Memory B cell (primary cell): ENCODE results near the gene ZIM2.

Experiments
- ATAC-seq: fragments of 150-1000 bp; cut with Tn5 transposase; 2 replicates; pipeline ENCODE4 v1.10.0; 2021; ENCODE audit warnings: low read depth, mild to moderate bottlenecking, moderate library complexity
- DNase-seq, 2 donors: peaks; one replicate each; pipeline ENCODE4 v3.0.0; 2022; ENCODE audit warnings: low spot score in 2 of 2
- H3K27ac Mint-ChIP-seq: one replicate; pipeline ENCODE4 v1.8.0; 2022; ENCODE audit warnings: mild to moderate bottlenecking, moderate library complexity, mixed read lengths
- H3K27me3 Mint-ChIP-seq: one replicate; pipeline ENCODE4 v1.8.0; 2022; ENCODE audit warnings: mixed read lengths
- H3K36me3 Mint-ChIP-seq: one replicate; pipeline ENCODE4 v1.8.0; 2022; ENCODE audit warnings: mild to moderate bottlenecking, mixed read lengths
- H3K4me1 Mint-ChIP-seq: one replicate; pipeline ENCODE4 v1.8.0; 2022; ENCODE audit warnings: mixed read lengths
- H3K4me3 Mint-ChIP-seq: one replicate; pipeline ENCODE4 v1.8.0; 2022; ENCODE audit warnings: mild to moderate bottlenecking, moderate library complexity, mixed read lengths
- H3K9me3 Mint-ChIP-seq: one replicate; pipeline ENCODE4 v1.8.0; 2022; ENCODE audit warnings: mixed read lengths

The ZIM2 gene

GRCh38 chr19:56840451-56841192, at the start of gene ZIM2, which contains the start of gene PEG3:
Gene ZIM2, minus strand, starts transcription at chr19:56840726. Its CDS starts 16,449 bp downstream, at chr19:56824277.
Gene PEG3, minus strand, starts transcription at chr19:56840726. Its CDS starts 16,071 bp downstream, at chr19:56824655.
- Mint-ChIP-seq H3K36me3 (peaks cover 5% of the 10 kb centered on the region), H3K27ac (no peak within 1 kb of the TSS), H3K27me3 (peaks cover 6% of the 10 kb centered on the region), H3K4me1 (no peaks in the 10 kb centered on the region), H3K4me3 (no peak within 1 kb of the TSS), H3K9me3 (peaks cover 15% of the 10 kb centered on the region)
- no peak for ATAC-seq
- no peak for DNase-seq

- Mint-ChIP-seq H3K27ac (no peak overlapping the region), H3K27me3 (peaks cover 3% of the 10 kb centered on the region), H3K9me3 (peaks cover 15% of the 10 kb centered on the region), H3K36me3 (peaks cover 4% of the 10 kb centered on the region), H3K4me3 (no peak overlapping the region), H3K4me1 (no peaks in the 10 kb centered on the region)
- DNase-seq: no peak
- ATAC-seq: no peak
These were observed 44.9 kb upstream of the ZIM2 start for GRCh38 chr19:56885173-56885985.

- peaks cover 3% of the 10 kb centered on the region for H3K27me3 Mint-ChIP-seq
- ATAC-seq (no peak), DNase-seq (no peak)
- peaks cover 16% of the 10 kb centered on the region for H3K9me3 Mint-ChIP-seq
- no peaks in the 10 kb centered on the region for H3K4me1 Mint-ChIP-seq
- no peak overlapping the region for H3K4me3 Mint-ChIP-seq
- H3K27ac Mint-ChIP-seq: no peak overlapping the region
- H3K36me3 Mint-ChIP-seq: peaks cover 4% of the 10 kb centered on the region
These were observed 43.9 kb upstream of the ZIM2 start for GRCh38 chr19:56884441-56884840.

GRCh38 chr19:56880592-56881190, 40.2 kb upstream of the ZIM2 start:
- peaks cover 13% of the 10 kb centered on the region for H3K9me3 Mint-ChIP-seq
- no peaks in the 10 kb centered on the region for H3K4me1 Mint-ChIP-seq
- DNase-seq (no peak), ATAC-seq (no peak)
- no peaks in the 10 kb centered on the region for H3K27me3 Mint-ChIP-seq
- no peak overlapping the region for H3K4me3 Mint-ChIP-seq
- no peak overlapping the region for H3K27ac Mint-ChIP-seq
- H3K36me3 Mint-ChIP-seq: peaks cover 6% of the 10 kb centered on the region

GRCh38 chr19:56877069-56877715, 36.7 kb upstream of the ZIM2 start:
- H3K4me3 Mint-ChIP-seq: no peak overlapping the region
- ATAC-seq (no peak), DNase-seq (no peak)
- H3K27me3 Mint-ChIP-seq: no peaks in the 10 kb centered on the region
- H3K27ac Mint-ChIP-seq: no peak overlapping the region
- peaks cover 8% of the 10 kb centered on the region for H3K36me3 Mint-ChIP-seq
- peaks cover 24% of the 10 kb centered on the region for H3K9me3 Mint-ChIP-seq
- no peaks in the 10 kb centered on the region for H3K4me1 Mint-ChIP-seq

- Mint-ChIP-seq H3K4me3 (no peak overlapping the region), H3K9me3 (peaks cover 25% of the 10 kb centered on the region), H3K4me1 (no peaks in the 10 kb centered on the region), H3K27me3 (no peaks in the 10 kb centered on the region), H3K36me3 (peaks cover 6% of the 10 kb centered on the region), H3K27ac (no peak overlapping the region)
- ATAC-seq (no peak), DNase-seq (no peak)
These were observed 35.2 kb upstream of the ZIM2 start for GRCh38 chr19:56875717-56876116.

- Mint-ChIP-seq H3K36me3 (peaks cover 6% of the 10 kb centered on the region), H3K4me3 (no peak overlapping the region)
These were observed 34.0 kb upstream of the ZIM2 start for GRCh38 chr19:56874530-56874929.

GRCh38 chr19:56873493-56873892, 33.0 kb upstream of the ZIM2 start:
- H3K36me3 Mint-ChIP-seq: peaks cover 6% of the 10 kb centered on the region
- H3K27ac Mint-ChIP-seq: no peak overlapping the region
- H3K4me1 Mint-ChIP-seq: no peaks in the 10 kb centered on the region
- no peak for DNase-seq
- no peak for ATAC-seq
- H3K27me3 Mint-ChIP-seq: no peaks in the 10 kb centered on the region
- H3K4me3 Mint-ChIP-seq: no peak overlapping the region
- peaks cover 23% of the 10 kb centered on the region for H3K9me3 Mint-ChIP-seq

More at GRCh38 chr19:56874530-56874929, 34.0 kb upstream of the ZIM2 start:
- peaks cover 23% of the 10 kb centered on the region for H3K9me3 Mint-ChIP-seq
- H3K27me3 Mint-ChIP-seq: no peaks in the 10 kb centered on the region
- H3K4me1 Mint-ChIP-seq: no peaks in the 10 kb centered on the region
- no peak overlapping the region for H3K27ac Mint-ChIP-seq
- no peak for DNase-seq
- no peak for ATAC-seq

GRCh38 chr19:56869886-56870285, 29.4 kb upstream of the ZIM2 start:
- Mint-ChIP-seq H3K27ac (no peak overlapping the region), H3K36me3 (peaks cover 4% of the 10 kb centered on the region), H3K27me3 (no peaks in the 10 kb centered on the region), H3K4me1 (no peaks in the 10 kb centered on the region), H3K9me3 (peaks cover 16% of the 10 kb centered on the region), H3K4me3 (no peak overlapping the region)
- no peak for ATAC-seq
- DNase-seq: no peak

- H3K9me3 Mint-ChIP-seq: peaks cover 8% of the 10 kb centered on the region
These were observed 27.9 kb upstream of the ZIM2 start for GRCh38 chr19:56868446-56868845.

GRCh38 chr19:56866538-56866937, 26.0 kb upstream of the ZIM2 start:
- DNase-seq: no peak
- ATAC-seq: no peak
- Mint-ChIP-seq H3K27ac (no peak overlapping the region), H3K4me3 (no peak overlapping the region), H3K27me3 (no peaks in the 10 kb centered on the region), H3K4me1 (no peaks in the 10 kb centered on the region), H3K9me3 (peaks cover 4% of the 10 kb centered on the region), H3K36me3 (no peaks in the 10 kb centered on the region)

More at GRCh38 chr19:56868446-56868845, 27.9 kb upstream of the ZIM2 start:
- ATAC-seq (no peak), DNase-seq (no peak)
- H3K27ac Mint-ChIP-seq: no peak overlapping the region
- H3K4me3 Mint-ChIP-seq: no peak overlapping the region
- H3K4me1 Mint-ChIP-seq: no peaks in the 10 kb centered on the region
- peaks cover 3% of the 10 kb centered on the region for H3K36me3 Mint-ChIP-seq
- H3K27me3 Mint-ChIP-seq: no peaks in the 10 kb centered on the region

GRCh38 chr19:56864443-56865125, 24.1 kb upstream of the ZIM2 start:
- no peaks in the 10 kb centered on the region for H3K4me1 Mint-ChIP-seq
- peaks cover 1% of the 10 kb centered on the region for H3K9me3 Mint-ChIP-seq
- H3K4me3 Mint-ChIP-seq: no peak overlapping the region

GRCh38 chr19:56862741-56863140, 22.2 kb upstream of the ZIM2 start:
- H3K36me3 Mint-ChIP-seq: no peaks in the 10 kb centered on the region
- H3K9me3 Mint-ChIP-seq: peaks cover 5% of the 10 kb centered on the region
- H3K4me3 Mint-ChIP-seq: no peak overlapping the region
- no peak overlapping the region for H3K27ac Mint-ChIP-seq
- H3K4me1 Mint-ChIP-seq: no peaks in the 10 kb centered on the region
- no peak for ATAC-seq
- DNase-seq: no peak
- H3K27me3 Mint-ChIP-seq: no peaks in the 10 kb centered on the region

More at GRCh38 chr19:56864443-56865125, 24.1 kb upstream of the ZIM2 start:
- Mint-ChIP-seq H3K36me3 (no peaks in the 10 kb centered on the region), H3K27me3 (no peaks in the 10 kb centered on the region), H3K27ac (no peak overlapping the region)
- DNase-seq: no peak
- ATAC-seq: no peak
